ENCODE results near the gene HMOX1. TPM values are rescaled to one million over a fixed set of nuclear protein-coding genes. Genes with fewer than 3 reads are reported as not detected.

HMOX1 gene
- total and polyA plus RNA-seq, 2 of the 13 experiments (the other 11 are each of a cell fraction or from before 2014, with no cell fraction given), result 53.6 to 67.4 TPM

GRCh38 chr22:35399678-35400500, 19.0 kb downstream of the HMOX1 start, which contains the start of gene MCM5 (continued):
- TF ChIP-seq ETS1 (CRISPR knock-in tag; IDR thresholded peaks at IDR 0.05) (no peak), ZNF10 (CRISPR knock-in tag; IDR thresholded peaks at IDR 0.05; ENCODE audit: borderline replicate concordance, low read depth) (no peak), ZNF598 (CRISPR knock-in tag; IDR thresholded peaks at IDR 0.05; ENCODE audit: borderline replicate concordance) (0 out of 2 replicates have a peak, but pooled peaks have one; percentile 13), FOXP4 (CRISPR knock-in tag; IDR thresholded peaks at IDR 0.05) (peak; percentile 31; the same call in 1 of the 2 replicates), ZNF225 (CRISPR knock-in tag; IDR thresholded peaks at IDR 0.05) (no peak), ZNF639 (CRISPR knock-in tag; conservative IDR thresholded peaks at IDR 0.05) (no peak), TARDBP (CRISPR knock-in tag; IDR thresholded peaks at IDR 0.05) (no peak), ZNF772 (CRISPR knock-in tag; IDR thresholded peaks at IDR 0.05) (peak; percentile 82), DBP (CRISPR knock-in tag; IDR thresholded peaks at IDR 0.05; ENCODE audit: not compliant biosample characterization) (no peak), ATF5 (CRISPR knock-in tag; IDR thresholded peaks at IDR 0.05; ENCODE audit: low read depth) (no peak), TOPORS (CRISPR knock-in tag; IDR thresholded peaks at IDR 0.05) (0 out of 2 replicates have a peak, but pooled peaks have one; percentile 27), DMAP1 (CRISPR knock-in tag; IDR thresholded peaks at IDR 0.05) (peak; percentile 69; the same call in 1 of the 2 replicates), SNAPC4 (CRISPR knock-in tag; IDR thresholded peaks at IDR 0.05) (0 out of 2 replicates have a peak, but pooled peaks have one; percentile 83), SALL1 (CRISPR knock-in tag; IDR thresholded peaks at IDR 0.05) (peak; percentile 81), KDM4B (CRISPR knock-in tag; IDR thresholded peaks at IDR 0.05) (no peak), CEBPB (IDR thresholded peaks at IDR 0.05; ENCODE audit: borderline replicate concordance, low read depth, low read length) (no peak), SAP130 (CRISPR knock-in tag; IDR thresholded peaks at IDR 0.05; ENCODE audit: low read depth) (peak; percentile 87)
